ENCODE results near the gene PAWR.
A peak's percentile ranks its signal among the peaks of the same experiment; 100 is the strongest.

PAWR gene

DNA sequence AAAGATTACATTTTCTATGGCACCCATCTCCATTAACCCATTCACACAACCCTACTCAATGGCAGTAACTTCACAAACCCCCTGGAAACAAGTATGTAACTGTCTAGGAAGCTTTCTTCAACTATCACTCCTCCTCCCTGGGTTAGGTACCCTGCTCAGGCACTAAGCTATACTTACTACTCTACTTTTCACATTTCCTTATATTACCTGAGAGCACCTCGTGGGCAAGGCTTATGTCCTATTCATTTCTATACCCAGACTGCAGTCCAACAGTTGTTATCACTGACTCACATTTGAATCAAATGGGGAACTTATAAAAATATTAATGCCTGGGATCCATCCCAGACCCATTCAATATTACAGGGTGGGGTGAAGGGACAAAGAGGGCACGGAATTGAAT lies 4.6 kb downstream of the PAWR start:
- Histone ChIP-seq H3K4me3 (ENCODE audit: low read depth, low read length) (peak overlapping the region; percentile 97; the same call in 1 of the 2 replicates), H3K9me3 (ENCODE audit: control insufficient read depth, insufficient read depth, low read depth, low read length) (no peaks in the 10 kb centered on the region), H3K27ac (ENCODE audit: extremely low read depth, low read depth, low read length) (no peak overlapping the region), H3K36me3 (ENCODE audit: control insufficient read depth in 2 of 2, insufficient read depth in 1 of 2, low read length in 2 of 2) (peaks cover 0 to 4% of the 10 kb centered on the region in 2 experiments; a peak in 1 of 3 replicates), H3K4me1 (ENCODE audit: control insufficient read depth, insufficient read depth, low read length) (peaks cover 29% of the 10 kb centered on the region)
- ChIA-PET CTCF (interaction anchor here (1.0 to 2.7 kb wide), 3 partner anchors 40 to 266 kb away, joined by 3 to 13 read pairs (median 7); no protein-coding TSS in a partner anchor), POLR2A (interaction anchor here (1.4 kb wide), 1 partner anchor 23 kb away, joined by 3 read pairs; no protein-coding TSS in a partner anchor)
- TF ChIP-seq, protein P1, sequence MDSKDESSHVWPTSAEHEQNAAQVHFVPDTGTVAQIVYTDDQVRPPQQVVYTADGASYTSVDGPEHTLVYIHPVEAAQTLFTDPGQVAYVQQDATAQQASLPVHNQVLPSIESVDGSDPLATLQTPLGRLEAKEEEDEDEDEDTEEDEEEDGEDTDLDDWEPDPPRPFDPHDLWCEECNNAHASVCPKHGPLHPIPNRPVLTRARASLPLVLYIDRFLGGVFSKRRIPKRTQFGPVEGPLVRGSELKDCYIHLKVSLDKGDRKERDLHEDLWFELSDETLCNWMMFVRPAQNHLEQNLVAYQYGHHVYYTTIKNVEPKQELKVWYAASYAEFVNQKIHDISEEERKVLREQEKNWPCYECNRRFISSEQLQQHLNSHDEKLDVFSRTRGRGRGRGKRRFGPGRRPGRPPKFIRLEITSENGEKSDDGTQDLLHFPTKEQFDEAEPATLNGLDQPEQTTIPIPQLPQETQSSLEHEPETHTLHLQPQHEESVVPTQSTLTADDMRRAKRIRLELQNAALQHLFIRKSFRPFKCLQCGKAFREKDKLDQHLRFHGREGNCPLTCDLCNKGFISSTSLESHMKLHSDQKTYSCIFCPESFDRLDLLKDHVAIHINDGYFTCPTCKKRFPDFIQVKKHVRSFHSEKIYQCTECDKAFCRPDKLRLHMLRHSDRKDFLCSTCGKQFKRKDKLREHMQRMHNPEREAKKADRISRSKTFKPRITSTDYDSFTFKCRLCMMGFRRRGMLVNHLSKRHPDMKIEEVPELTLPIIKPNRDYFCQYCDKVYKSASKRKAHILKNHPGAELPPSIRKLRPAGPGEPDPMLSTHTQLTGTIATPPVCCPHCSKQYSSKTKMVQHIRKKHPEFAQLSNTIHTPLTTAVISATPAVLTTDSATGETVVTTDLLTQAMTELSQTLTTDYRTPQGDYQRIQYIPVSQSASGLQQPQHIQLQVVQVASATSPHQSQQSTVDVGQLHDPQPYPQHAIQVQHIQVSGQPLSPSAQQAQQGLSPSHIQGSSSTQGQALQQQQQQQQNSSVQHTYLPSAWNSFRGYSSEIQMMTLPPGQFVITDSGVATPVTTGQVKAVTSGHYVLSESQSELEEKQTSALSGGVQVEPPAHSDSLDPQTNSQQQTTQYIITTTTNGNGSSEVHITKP (tag by site-specific recombination; IDR thresholded peaks at IDR 0.05) = peak; percentile 44; the same call in 1 of the 2 replicates
- no peak for TF ChIP-seq ZNF610 (tag by site-specific recombination; IDR thresholded peaks at IDR 0.05; ENCODE audit: borderline replicate concordance)

DNA sequence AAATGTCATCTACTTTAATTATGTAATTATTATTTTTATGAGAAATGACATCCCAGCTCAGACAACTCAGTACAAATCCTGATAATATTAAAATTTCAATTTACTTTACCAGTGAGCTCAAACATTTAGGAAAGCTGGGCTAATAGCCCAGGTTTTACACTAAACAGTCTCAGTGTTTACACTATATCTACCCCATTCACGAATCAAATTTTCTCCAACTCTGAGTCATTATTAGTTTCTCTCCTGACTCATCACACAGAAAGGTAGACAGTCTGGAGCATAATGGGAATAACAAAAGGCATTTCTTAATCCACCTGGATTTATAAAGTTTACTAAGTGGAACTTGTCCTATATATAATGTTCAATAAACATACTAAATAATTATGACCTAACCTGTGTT lies 5.7 kb downstream of the PAWR start:
- Histone ChIP-seq H3K4me1 (ENCODE audit: control insufficient read depth, insufficient read depth, low read length) (peaks cover 30% of the 10 kb centered on the region), H3K4me3 (ENCODE audit: low read depth, low read length) (no peak overlapping the region; the same call in 1 of the 2 replicates), H3K9me3 (ENCODE audit: control insufficient read depth, insufficient read depth, low read depth, low read length) (no peaks in the 10 kb centered on the region), H3K36me3 (ENCODE audit: control insufficient read depth in 2 of 2, insufficient read depth in 1 of 2, low read length in 2 of 2) (peaks cover 0 to 4% of the 10 kb centered on the region in 2 experiments; a peak in 1 of 3 replicates), H3K27ac (ENCODE audit: extremely low read depth, low read depth, low read length) (no peak overlapping the region)
- ChIA-PET POLR2A (interaction anchor here (1.4 kb wide), 1 partner anchor 22 kb away, joined by 3 read pairs; no protein-coding TSS in a partner anchor), CTCF (no interaction called here)
- TF ChIP-seq, protein P2, sequence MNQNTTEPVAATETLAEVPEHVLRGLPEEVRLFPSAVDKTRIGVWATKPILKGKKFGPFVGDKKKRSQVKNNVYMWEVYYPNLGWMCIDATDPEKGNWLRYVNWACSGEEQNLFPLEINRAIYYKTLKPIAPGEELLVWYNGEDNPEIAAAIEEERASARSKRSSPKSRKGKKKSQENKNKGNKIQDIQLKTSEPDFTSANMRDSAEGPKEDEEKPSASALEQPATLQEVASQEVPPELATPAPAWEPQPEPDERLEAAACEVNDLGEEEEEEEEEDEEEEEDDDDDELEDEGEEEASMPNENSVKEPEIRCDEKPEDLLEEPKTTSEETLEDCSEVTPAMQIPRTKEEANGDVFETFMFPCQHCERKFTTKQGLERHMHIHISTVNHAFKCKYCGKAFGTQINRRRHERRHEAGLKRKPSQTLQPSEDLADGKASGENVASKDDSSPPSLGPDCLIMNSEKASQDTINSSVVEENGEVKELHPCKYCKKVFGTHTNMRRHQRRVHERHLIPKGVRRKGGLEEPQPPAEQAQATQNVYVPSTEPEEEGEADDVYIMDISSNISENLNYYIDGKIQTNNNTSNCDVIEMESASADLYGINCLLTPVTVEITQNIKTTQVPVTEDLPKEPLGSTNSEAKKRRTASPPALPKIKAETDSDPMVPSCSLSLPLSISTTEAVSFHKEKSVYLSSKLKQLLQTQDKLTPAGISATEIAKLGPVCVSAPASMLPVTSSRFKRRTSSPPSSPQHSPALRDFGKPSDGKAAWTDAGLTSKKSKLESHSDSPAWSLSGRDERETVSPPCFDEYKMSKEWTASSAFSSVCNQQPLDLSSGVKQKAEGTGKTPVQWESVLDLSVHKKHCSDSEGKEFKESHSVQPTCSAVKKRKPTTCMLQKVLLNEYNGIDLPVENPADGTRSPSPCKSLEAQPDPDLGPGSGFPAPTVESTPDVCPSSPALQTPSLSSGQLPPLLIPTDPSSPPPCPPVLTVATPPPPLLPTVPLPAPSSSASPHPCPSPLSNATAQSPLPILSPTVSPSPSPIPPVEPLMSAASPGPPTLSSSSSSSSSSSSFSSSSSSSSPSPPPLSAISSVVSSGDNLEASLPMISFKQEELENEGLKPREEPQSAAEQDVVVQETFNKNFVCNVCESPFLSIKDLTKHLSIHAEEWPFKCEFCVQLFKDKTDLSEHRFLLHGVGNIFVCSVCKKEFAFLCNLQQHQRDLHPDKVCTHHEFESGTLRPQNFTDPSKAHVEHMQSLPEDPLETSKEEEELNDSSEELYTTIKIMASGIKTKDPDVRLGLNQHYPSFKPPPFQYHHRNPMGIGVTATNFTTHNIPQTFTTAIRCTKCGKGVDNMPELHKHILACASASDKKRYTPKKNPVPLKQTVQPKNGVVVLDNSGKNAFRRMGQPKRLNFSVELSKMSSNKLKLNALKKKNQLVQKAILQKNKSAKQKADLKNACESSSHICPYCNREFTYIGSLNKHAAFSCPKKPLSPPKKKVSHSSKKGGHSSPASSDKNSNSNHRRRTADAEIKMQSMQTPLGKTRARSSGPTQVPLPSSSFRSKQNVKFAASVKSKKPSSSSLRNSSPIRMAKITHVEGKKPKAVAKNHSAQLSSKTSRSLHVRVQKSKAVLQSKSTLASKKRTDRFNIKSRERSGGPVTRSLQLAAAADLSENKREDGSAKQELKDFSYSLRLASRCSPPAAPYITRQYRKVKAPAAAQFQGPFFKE (tag by site-specific recombination; IDR thresholded peaks at IDR 0.05; ENCODE audit: borderline replicate concordance) = no peak
- TF ChIP-seq, protein P3, sequence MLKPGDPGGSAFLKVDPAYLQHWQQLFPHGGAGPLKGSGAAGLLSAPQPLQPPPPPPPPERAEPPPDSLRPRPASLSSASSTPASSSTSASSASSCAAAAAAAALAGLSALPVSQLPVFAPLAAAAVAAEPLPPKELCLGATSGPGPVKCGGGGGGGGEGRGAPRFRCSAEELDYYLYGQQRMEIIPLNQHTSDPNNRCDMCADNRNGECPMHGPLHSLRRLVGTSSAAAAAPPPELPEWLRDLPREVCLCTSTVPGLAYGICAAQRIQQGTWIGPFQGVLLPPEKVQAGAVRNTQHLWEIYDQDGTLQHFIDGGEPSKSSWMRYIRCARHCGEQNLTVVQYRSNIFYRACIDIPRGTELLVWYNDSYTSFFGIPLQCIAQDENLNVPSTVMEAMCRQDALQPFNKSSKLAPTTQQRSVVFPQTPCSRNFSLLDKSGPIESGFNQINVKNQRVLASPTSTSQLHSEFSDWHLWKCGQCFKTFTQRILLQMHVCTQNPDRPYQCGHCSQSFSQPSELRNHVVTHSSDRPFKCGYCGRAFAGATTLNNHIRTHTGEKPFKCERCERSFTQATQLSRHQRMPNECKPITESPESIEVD (tag by site-specific recombination; IDR thresholded peaks at IDR 0.05) = peak; percentile 76
- TF ChIP-seq SP7 (tag by site-specific recombination; IDR thresholded peaks at IDR 0.05) (0 out of 2 replicates have a peak, but pooled peaks have one; percentile 16), ZNF366 (tag by site-specific recombination; conservative IDR thresholded peaks at IDR 0.05) (0 out of 2 replicates have a peak, but pooled peaks have one; percentile 13), PRDM1 (tag by site-specific recombination; IDR thresholded peaks at IDR 0.05) (peak; percentile 86), ZIC2 (tag by site-specific recombination; IDR thresholded peaks at IDR 0.05) (no peak), ZFP37 (tag by site-specific recombination; IDR thresholded peaks at IDR 0.05) (0 out of 2 replicates have a peak, but pooled peaks have one; percentile 42), ZNF155 (tag by site-specific recombination; IDR thresholded peaks at IDR 0.05) (no peak), ZEB2 (tag by site-specific recombination; IDR thresholded peaks at IDR 0.05) (0 out of 2 replicates have a peak, but pooled peaks have one; percentile 22)
- TF ChIP-seq, protein P4, sequence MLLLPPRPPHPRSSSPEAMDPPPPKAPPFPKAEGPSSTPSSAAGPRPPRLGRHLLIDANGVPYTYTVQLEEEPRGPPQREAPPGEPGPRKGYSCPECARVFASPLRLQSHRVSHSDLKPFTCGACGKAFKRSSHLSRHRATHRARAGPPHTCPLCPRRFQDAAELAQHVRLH (tag by site-specific recombination; IDR thresholded peaks at IDR 0.05) = no peak
- TF ChIP-seq, protein P5, sequence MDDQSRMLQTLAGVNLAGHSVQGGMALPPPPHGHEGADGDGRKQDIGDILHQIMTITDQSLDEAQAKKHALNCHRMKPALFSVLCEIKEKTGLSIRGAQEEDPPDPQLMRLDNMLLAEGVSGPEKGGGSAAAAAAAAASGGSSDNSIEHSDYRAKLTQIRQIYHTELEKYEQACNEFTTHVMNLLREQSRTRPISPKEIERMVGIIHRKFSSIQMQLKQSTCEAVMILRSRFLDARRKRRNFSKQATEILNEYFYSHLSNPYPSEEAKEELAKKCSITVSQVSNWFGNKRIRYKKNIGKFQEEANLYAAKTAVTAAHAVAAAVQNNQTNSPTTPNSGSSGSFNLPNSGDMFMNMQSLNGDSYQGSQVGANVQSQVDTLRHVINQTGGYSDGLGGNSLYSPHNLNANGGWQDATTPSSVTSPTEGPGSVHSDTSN (CRISPR knock-in tag; IDR thresholded peaks at IDR 0.05) = no peak
- TF ChIP-seq, protein P6, sequence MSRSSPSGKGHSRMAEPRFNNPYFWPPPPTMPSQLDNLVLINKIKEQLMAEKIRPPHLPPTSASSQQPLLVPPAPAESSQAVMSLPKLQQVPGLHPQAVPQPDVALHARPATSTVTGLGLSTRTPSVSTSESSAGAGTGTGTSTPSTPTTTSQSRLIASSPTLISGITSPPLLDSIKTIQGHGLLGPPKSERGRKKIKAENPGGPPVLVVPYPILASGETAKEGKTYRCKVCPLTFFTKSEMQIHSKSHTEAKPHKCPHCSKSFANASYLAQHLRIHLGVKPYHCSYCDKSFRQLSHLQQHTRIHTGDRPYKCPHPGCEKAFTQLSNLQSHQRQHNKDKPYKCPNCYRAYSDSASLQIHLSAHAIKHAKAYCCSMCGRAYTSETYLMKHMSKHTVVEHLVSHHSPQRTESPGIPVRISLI (tag by site-specific recombination; IDR thresholded peaks at IDR 0.05) = no peak
